AG08396 (cell line): ENCODE data around the gene UBE2M.
"Not testable (repeated sequence)": the region's sequence is repeated elsewhere in the genome, so short reads cannot be mapped to it uniquely, and the experiment has no call there.

Experiments
- DNase-seq: peaks from one replicate; pipeline ENCODE4 v3.0.0; 2012; ENCODE audit warnings: low spot score, mixed read lengths

The UBE2M gene

DNA sequence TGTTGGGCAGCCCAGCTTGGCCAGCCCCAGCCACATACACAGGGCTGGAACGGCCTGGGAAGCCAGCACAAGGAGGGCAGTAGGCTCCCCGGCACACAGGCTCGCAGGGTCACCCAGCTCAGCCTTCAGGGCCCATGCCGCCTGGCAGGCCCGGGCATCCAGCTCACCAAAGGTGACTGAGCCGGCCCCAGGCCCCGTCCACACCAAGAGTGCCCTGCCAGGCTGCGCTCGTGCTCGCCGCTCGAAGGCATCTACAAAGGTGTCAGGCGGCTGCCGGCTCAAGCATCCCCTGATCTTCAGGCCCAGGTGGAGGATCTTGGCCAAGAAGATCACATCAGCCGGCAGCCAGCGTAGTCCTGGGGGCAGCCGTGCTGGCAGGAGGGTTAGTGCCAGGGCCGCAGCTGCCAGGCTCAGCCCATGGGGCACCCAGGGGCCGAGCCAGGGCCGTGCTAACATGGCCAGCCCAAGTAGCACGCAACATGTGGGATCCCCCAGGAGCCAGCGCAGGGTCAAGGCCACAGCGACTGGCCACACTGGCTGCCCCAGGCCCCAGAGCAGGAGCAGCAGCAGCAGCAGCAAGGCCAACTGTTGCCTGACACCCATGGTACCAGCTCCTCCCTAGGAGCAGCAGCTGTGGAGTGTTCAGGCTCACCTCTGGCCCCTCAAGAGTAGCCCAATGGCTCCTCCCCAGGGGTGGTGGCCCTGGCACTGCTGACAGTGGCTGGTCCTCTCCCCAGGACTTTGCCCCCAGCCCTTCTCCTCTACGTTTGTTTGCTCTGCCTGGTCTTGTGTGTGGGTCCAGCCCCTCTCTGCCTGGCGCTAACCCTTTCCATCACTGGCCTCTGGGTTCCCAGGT lies 46.8 kb downstream of the UBE2M start, which contains the start of gene SLC27A5:
Gene SLC27A5 (minus strand): TSS at position 640 of the 856 bp plus-strand sequence. CDS start 37 bp downstream, at position 603.
- no peak for DNase-seq

DNA sequence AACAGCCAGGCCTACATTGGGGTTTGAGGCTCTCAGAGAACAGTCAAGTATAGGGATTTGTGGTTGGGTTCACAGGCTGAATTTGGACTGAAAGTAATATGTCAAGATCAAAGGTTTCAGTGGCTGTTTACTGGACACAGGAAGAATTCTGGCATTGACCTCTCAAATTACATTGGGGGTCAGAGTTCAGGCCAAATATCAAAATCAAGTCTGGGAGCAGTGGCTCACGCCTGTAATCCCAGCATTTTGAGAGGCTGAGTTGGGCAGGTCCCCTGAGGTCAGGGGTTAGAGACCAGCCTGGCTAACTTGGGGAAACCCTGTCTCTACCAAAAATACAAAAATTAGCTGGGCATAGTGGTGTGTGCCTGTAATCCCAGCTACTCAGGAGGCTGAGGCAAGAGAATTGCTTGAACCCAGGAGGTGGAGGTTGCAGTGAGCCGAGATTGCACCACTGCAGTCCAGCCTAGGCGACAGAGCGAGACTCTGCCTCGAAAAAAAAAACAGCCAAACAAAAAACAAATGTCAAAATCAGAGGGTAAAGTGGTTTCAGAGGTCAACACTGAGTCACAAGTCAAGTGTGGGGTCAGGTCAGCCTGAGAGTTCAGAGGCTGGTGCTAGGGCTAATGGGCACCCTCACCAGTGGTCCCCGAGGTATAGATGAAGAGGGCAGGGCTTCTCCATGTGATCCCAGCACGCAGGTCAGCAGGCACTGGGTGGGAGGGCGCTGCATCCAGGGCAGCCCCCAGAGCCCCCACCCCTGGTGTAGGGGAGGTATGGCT lies 48.1 kb downstream of the UBE2M start:
- no peak for DNase-seq

DNA sequence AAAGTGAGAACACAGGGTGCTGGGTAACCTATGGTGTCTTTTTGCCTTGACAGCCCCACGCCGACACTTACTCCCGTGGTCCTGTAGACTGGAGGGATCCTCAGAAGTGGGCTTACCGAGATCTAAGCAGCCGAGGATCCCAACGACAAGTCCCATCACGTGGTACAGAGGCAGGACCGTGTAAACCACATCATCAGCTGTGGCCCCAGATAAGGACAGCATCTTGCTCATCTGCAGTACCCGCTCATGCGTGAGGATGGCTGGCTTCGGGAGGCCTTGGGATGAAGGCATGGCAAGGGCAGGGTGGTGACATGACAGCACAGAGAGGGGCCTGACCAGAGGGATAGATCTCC lies 48.7 kb downstream of the UBE2M start:
- DNase-seq: no peak

DNA sequence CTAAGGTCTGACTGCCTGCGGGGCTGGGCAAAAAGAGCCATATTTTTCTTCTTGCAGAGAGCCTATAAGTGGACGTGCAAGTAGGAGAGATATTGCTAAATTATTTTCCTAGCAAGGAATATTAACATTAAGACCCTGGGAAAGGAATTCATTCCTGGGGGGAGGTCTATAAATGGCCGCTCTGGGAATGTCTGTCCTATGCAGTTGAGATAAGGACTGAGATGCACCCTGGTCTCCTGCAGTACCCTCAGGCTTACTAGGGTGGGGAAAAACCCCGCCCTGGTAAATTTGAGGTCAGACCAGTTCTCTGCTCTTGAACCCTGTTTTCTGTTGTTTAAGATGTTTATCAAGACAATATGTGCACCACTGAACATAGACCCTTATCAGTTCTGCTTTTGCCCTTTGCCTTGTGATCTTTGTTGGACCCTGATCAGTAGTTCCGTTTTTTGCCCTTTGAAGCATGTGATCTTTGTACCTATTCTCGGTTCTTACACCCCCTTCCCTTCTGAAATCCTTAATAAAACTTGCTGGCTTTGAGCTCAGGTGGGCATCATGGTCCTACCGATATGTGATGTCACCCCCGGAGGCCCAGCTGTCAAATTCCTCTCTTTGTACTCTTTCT lies 50.7 kb downstream of the UBE2M start:
- DNase-seq: not testable (repeated sequence)
